ENCODE measurements around the gene UBE2D1.

UBE2D1 gene

DNA sequence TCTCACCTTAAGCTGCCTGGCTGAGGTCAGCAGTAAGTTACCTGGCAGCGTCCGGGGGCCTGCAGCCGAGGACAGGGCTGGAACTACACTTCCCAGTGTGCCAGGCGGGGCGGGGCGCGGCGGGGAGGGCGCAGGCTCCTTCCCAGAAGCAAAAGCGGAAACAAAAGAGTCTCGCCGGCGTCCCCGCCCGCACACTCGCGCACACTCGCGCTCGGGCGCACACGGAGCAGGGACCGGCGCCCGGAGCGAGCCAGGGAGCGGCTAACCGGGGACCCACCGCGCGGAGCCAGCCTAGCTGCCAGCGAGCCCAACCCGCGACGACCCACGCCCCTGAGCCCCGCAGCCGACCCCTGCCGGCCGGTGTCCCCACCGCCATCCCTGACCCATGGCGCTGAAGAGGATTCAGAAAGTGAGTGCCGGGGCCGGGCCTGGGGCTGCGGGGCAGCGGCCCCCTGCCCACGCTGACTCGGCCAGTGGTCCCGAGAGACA lies at the start of gene UBE2D1:
TSS of gene UBE2D1 (plus strand) at position 190 of the 489 bp plus-strand sequence. CDS start at position 386, 196 bp downstream.
- DNase-seq, result peak; percentile 47

DNA sequence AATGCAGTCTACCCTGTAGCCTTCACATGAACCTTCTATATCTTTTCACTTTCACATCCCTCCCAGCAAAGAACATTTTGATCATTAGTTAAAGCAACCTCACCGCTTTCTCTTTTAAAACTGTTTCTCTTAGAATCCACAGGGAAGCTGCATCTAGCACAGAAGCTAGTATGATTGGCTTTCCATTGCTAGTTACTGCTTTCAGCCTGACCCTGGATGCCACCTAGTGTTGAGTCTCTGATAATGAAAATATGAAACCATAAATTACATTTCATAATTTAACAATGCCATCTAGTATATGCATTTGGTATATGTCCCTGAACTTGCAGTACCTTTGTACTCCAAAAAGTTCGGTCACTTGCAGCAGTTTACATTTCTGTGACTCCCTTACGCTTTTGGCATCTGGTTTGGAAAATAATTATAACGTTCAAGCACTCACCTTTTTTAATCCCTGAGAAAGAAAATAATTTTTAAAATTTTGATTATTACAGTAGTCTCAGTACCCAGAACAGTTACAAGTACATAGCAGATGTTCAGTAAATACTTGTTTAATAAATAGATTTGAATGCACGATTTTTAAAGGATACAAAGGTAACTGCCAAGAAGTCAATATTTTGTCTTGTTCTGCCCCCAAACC lies 43.1 kb upstream of the UBE2D1 start:
- peak; percentile 6 for DNase-seq

DNA sequence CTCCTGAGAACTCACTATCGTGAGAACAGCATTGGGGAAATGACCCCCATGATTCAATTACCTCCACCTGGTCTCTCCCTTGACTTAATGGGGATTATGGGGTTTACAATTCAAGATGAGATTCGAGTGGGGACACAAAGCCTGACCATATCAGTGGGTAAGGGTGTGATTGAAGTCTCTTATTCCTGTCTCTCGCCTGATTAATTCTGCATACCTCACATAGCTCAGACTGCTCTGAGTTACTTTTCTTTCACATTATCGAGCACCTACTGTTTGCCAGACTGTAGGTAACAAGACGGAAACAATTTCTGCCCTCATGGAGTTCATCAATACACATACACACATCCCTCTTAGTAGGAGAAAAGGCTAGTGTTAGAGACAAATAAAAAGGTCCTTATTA lies 40.8 kb upstream of the UBE2D1 start:
- DNase-seq, result no peak

DNA sequence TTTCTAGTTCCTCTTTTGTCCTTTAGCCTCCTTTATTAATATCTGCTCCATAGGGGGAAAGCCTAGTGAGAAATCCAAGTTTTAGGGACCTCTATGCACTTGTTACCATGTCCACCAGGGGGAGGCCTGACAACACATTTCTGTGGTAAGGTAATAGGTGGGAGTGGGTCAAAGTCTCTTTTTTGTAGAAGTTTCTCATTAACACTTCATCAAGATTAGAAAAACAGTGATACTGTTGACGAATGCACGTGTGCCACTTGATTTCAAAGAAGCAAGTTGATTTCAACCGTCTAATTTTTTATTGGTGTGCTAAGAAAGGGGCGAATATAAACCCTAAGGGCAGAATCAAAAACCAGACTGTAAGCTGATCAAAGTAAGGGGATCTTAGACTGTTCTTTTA lies 35.2 kb upstream of the UBE2D1 start:
- DNase-seq, result peak; percentile 20

DNA sequence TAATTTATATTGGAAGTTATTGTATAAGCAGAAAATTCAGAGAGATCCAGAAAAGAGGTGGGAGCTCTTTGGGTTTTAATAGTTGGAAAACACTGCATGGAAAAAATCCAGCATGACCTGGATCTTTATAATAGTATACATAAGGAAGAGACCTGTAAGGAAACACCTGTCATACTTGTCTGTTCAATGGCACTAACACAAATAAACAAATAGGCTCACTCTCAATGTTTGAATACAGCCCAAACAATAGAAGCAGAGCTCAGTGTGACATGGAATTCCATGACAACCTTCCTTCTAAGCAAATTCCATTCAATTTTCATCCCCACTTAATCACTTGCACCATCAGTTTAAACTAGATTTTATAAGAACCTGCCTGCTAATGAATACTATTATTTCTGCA lies 34.1 kb upstream of the UBE2D1 start:
- no peak for DNase-seq

DNA sequence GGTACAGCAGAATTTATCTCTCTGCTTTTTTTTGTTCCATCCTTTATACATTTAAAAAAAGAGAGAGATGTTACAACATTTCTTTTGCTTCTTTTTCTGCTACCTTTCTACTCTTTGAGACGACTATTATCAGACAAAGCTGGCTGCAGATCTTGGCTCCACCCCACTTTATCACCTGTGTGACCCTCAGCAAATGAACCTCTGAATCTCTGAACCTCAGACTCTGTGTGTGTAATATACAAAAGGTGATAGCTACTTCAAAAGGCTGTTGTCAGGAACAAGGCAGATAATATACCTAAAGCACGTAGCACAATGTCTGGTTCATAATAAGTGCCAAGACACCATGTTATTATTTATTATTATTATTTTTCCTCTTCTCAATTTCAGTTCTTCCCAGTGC lies 32.6 kb upstream of the UBE2D1 start:
- no peak for DNase-seq

DNA sequence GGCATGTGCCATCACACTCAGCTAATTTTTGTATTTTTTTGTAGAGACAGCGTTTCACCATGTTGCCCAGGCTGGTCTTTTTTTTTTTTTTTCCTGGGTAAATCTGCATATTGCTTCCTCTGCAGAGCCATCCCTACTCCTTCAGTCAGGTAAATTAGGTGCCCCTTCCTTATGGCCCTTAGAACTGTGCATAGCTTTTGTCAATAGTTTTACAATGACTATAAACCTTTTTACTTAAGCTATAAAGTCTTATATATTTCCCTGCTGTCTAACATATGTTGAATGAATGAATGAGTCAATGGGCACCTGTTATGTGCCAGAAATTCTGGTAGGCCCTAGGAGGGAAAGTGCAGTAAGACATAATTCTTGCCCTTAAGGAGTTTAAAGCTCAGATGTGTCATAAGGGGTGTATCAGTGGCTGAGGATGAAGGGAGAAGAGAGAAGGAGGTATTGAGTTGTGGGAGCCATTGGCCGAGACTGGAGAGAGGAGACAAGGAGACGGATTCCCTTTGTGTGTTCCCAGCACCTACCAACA lies 30.6 kb upstream of the UBE2D1 start:
- DNase-seq, result no peak

DNA sequence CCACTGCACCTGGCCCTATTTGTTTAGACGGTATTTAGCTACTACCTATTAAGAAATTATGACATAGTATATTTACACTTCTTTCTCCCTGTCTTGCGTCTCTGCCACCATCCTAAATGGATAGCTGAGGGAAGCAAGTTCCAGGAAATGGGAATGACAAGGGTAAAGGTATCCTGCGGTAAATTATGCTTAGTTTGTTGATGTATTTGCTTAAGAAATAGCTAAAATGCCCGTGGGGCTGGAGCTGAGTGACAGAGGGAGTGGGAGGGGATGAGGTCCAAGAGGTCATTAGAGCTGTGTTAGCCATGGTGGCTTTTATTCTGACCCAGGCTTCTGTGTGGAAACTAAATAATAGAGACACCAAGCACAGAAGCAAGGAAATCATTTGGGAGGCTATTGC lies 29.0 kb upstream of the UBE2D1 start:
- no peak for DNase-seq

DNA sequence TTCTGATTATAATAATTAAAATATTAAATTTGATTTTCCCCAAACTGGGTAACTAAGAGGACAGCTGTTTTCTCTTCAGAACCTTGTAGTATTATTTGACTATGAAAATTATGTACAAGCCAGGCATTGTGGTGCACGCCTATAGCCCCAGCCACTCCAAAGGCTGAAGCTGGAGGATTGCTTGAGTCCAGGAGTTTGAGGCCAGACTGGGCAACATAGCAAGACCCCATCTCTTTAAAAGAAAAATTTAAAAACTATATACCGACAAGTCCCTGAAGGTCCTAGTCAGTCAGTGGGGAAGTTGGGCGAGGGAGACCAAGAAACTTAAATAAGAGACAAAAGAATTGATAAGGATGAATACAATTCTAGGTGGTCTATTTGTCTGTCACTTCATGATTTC lies 27.1 kb upstream of the UBE2D1 start:
- DNase-seq, result no peak

DNA sequence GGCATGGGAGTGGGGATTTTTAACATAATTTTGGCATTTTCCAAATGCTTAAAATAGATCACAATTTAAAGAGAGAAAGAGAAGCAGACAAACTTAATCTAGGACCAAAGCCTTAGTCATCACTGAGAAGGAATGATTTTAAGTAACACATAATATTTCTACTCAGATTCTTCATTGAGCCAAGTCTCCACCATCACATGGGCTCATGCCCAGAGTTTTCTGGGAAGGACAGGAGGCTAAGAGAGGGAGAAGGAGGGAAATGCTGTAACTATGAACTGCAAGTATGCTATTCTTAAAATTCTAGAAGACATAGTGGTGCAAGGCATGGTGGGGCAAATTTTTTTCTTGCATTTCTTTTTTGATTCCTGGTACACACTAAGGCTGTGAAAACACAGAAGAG lies 23.8 kb upstream of the UBE2D1 start:
- DNase-seq, result no peak

DNA sequence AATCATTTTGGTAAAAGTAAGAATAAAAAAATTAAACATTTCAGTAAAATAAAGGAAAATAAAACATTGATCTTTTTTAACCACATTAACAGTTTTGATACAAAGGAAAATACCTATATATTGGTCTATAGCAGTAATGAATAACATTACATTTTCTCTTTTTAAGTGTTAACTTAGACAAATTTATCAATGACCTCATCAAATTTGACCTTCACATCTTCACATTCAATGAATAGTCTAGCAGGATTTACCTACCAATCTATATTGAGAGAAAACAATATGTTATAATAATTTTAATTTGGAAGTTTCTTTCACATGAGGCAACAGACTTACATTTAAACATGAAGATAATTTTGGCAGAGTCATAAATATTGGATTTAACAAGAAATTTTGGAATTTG lies 17.9 kb upstream of the UBE2D1 start:
- no peak for DNase-seq

DNA sequence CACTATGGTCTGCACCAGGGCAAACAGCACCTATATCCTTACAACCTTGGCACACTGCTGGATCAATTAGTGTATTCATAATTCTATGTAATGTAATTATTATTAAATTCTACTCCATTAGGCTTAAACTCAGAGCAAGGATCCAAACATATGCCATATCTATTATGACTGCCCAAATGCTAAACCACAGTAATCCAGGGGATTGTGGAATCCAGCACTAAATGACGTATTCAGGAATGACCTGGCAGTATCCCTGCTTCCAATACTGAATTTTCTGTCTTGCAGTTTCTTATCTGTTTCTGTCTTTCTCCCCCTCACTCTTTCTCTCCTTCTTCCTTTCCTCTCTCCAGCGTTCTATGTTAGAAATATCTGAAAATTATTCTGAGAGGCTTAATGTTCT lies 16.5 kb upstream of the UBE2D1 start:
- no peak for DNase-seq

DNA sequence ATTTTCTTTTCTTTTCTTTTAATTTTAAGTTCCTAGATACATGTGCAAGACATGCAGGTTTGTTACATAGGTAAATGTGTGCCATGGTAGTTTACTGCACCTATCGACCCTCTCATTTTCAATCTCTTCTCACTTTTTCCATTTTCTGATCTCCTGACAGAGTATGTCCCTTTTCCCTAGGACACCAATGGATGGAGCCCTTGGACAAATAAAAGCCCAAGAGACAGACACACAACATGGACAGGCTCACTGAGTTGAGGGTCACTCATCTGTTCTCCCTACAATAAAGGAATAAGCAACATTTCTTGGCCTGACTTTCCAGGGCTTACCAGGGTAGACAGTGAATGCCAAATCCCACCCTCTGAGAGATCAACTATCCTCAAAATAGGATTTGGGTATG lies 15.2 kb upstream of the UBE2D1 start:
- no peak for DNase-seq

DNA sequence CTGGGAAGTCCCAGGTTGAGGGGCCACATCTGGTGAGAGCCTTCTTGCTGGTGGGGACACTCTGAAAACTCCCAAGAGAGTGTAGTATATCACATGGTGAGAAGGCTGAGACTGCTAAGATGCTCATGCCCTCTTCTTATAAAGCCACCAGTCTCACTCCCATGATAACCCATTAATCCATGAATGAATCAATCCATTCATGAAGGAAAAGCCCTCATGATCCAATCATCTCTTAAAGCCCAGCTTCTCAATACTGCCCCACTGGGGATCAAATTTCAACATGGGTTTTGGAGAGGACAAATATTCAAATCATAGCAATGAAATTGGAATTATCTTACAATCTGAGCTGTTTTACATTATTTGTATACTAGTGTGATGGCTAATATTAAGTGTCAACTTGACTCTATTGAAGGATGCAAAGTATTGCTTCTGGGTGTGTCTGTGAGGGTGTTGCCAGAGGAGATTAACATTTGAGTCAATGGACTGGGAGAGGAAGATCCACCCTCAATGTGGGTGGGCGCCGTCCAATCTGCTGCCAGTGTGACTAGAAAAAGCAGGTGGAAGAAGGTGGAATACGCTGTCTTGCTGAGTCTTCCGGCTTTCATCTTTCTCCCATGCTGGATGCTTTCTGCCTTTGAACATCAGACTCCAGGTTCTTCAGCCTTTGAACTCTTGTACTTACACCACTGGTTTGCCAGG lies 14.3 kb upstream of the UBE2D1 start:
- DNase-seq, result no peak

DNA sequence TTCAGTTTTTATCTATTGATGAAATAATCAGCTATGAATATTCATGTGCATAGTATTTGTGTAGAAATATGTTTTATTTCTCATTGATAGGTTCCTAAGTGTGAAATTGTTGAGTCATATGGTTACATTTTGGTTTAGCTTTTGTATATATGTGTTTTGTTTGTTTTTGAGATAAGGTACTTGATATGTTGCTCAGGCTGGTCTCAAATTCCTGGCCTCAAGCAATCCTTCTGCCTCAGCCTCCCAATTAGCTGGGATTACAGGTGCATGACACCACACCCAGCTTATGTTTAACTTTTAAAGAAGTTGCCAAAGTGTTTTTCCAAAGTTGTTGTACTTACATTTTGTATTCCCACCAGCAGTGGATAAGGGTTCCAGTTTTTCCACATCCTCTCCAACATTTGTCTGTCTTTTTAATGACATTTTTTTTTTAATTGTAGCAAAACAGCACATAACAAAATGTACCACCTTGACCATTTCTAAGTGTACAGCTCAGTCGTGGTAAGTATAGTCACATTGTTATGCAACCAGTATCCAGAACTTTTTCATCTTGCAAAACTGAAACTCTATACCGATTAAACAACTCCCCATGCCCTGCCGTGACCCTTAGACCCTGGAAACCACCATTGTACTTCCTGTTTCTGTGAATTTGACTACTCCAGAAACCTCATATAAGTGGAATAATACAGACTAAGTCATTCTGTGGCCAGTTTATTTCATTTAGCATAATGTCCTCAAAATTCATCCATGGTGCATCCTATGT lies 12.6 kb upstream of the UBE2D1 start:
- no peak for DNase-seq

DNA sequence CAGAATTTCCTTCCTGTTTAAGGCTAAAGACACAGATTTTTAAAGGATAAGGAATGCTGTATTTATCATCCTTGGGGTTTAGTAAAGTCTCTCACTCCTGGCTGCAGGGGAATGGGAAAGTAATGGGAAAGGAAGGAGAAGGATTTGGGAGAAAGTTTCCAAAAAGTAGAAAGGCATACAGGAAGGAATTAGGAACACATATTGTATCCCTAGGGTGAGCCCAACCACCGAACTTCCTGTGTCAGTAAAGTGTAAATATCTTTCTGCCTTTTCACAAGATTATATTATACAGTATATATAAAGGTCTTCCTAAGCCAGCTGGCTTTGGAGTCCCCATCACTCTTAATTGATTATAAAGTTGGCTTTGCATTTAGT lies 12.0 kb upstream of the UBE2D1 start:
- no peak for DNase-seq

DNA sequence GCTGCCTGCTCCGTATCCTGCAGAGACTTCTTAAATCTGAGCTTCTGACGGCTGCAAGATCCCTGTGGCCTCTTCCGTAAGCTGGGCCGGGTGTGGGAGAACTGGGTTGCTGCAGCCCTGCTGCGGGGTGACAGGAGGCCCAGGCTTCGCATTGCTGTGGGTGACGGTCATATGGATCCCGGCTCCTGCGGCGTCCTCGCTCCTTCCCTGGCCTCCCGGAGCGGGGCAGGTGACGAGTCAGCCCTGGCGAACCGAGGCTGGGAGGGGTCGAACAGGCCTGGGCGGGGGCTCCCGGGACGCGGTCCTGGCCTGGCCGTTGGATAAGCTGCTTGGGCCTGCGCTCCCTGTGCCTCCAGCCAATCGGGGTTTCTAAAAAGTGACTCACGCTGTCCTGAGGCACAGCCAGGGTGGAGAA lies 7.8 kb upstream of the UBE2D1 start:
- no peak for DNase-seq

DNA sequence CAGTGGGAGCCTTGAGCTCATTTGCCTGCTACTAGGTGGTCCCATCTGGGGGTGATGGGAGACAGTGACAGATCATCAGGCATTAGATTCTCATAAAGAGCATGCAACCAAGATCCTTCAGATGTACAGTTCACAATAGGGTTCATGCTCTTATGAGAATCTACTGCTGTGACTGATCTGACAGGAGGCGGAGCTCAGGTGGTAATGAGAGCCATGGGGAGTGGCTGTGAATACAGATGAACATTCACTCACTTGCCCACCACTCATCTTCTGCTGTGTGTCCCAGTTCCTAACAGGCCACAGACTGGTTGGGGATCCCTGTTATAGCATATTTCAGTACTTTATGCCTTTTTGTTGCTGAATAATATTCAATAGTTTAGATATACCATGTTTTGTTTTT lies 6.6 kb upstream of the UBE2D1 start:
- DNase-seq, result no peak

DNA sequence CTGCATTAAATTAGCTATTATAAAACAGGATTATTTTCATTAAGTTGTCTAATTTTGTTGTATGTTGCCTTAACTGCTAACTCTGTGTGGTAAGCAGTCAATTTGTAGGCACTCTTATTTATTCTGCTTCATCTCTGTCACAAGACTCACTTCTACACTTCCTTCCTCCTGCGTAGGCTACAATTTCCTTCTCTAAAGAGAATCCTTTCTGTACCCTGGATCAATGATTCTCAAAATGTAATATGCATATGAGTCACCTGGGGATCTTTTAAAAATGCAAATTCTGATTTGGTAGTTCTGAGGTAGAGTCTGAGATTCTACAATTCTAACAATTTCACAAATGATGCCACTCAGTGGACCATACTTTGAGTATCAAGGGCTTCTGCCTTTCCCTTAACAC lies 4.4 kb upstream of the UBE2D1 start:
- no peak for DNase-seq

DNA sequence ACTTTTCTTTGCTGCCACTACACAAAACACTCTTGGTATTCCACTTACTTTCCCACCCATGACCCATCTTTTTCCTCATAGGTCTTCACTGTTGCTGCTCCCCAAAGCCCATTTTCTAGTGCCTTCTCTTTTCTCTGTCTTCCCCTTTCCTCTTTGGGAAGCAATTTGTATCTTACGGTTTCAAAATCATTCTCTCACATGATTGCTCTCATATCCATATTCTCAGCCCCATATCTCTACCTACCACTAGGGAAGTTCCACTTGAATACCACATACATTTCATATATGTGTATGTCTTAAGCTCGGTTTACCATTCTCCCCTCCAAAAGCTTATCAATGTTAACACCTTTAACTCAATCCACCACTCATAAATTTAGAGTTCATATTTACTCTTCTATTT lies 3.2 kb upstream of the UBE2D1 start:
- no peak for DNase-seq

DNA sequence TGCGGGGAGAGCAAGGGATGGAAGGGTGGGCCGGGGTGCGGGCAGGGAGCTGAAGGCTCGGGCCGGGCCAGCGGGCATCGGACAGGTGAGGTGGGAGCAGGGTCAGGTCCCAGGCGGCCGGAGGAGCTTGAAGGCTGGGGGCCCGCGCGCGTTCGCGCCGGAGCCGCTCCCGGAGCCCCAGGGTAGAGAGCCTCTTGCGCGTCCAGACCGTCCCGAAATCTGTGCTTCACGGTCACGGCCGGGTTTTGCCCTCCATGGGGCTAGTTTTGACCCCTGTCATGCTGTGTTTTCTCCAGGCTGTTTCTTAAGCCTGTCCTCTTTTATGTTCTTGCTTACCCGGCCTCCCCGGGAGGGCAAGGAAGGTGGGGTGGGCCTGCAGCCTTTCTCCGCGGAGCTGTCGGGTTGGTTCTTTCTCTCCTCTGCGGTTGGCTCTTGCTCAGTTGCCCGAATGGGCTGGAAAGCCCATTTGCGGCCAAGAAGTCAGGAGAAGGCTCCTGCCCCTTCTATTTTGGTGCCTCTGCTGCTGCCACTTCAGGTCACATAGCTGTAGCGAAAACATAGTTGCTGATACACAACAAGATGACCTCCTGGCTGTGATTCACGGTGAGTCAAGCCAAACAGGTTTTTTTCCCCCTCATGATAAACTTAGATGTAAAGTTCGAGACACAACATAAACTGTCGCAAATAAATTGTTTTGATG lies 650 bp downstream of the UBE2D1 start:
- DNase-seq, result no peak

DNA sequence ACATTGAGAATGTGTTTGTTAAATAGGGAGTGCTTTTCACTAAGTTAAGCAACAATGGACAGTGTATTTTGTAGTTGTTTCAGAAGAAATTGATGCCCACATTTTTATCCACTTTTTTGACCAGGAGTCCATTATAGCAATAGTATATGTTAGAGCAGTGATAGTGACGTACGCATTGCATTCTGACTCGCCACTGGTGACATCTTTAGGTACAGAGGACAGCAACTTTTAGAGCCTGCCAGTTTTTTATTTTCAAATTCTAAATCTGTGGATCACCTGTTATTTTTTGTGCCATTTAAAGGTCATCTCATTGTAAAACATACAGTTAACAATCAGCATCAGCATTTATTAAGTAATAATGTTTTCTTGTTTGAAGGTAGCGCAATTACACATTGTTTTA lies 1.4 kb downstream of the UBE2D1 start:
- DNase-seq, result no peak

DNA sequence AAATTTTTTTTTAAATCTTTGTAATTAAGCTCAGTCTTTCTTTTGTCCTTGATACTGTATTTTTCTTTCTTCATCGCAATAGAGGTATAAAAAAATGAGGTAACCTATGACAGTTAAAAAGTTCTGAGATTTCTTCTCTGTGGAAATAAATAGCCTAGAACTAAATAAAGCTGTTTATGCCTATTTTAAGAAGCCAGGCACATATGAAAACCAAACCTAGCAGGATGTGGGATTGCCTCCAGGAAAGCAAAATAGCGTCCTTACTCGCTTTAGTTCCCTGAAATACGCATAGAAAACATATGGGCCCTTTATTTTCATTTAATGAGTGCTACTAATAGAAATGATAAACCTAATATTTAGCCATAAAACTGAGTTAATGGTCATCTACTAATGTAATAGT lies 6.6 kb downstream of the UBE2D1 start:
- no peak for DNase-seq
